DND-41 (cell line): Measurements from ENCODE around the gene WNK4.

Source experiments
- CTCF ChIP-seq: IDR thresholded peaks from 2 replicates; pipeline ENCODE4 v1.5.1; 2012; ENCODE audit warnings: borderline replicate concordance, low read length, moderate library complexity, mild to moderate bottlenecking; ENCODE audit not compliant: poor library complexity, severe bottlenecking; ENCODE audit errors: extremely low read depth
- EZH2 ChIP-seq: IDR thresholded peaks from 3 replicates; pipeline ENCODE4 v1.6.1; 2012; ENCODE audit warnings: borderline replicate concordance, low read depth, mild to moderate bottlenecking, moderate library complexity, low read length, inconsistent platforms; ENCODE audit not compliant: severe bottlenecking

- TF ChIP-seq CTCF (peak; percentile 49), EZH2 (no peak)
Measured at GRCh38 chr17:42743595-42744282, 36.7 kb upstream of the WNK4 start.
